Caco-2 (cell line): ENCODE measurements around the gene BACE2. TPM values are rescaled to one million over a fixed set of nuclear protein-coding genes. Genes with fewer than 3 reads are reported as not detected.
"Not testable (repeated sequence)": the region's sequence is repeated elsewhere in the genome, so short reads cannot be mapped to it uniquely, and the experiment has no call there.

ENCODE experiments used
- BruUV-seq: library from RNA; stranded (reverse); fragments of 400-500 nt; replicated peaks from 2 replicates; lab custom pipeline; 2021; lab: Mats Ljungman, UMichigan
- CTCF ChIA-PET: fragments of 300-600 bp; sonication (Branson Sonifier 250); formaldehyde crosslinking; loops from one replicate; lab custom pipeline; 2022; ENCODE audit warnings: antibody characterized with exemption; lab: Charles Lee
- POLR2A ChIA-PET: fragments of 300-600 bp; sonication (Branson Sonifier 250); formaldehyde crosslinking; loops from one replicate; lab custom pipeline; 2022; ENCODE audit warnings: antibody characterized with exemption; lab: Charles Lee
- DNase-seq, 2 experiments: peaks; one replicate each; pipeline versions ENCODE4 v3.0.0 to v3.0.0-alpha.2; 2020 to 2022
- H3K27me3 ChIP-seq: replicated peaks from 2 replicates; pipeline ENCODE4 v1.6.0; 2011; ENCODE audit warnings: low read length; ENCODE audit not compliant: control insufficient read depth, insufficient read depth
- H3K36me3 ChIP-seq: 2 replicates; pipeline ENCODE4 v1.5.1; 2011; ENCODE audit warnings: low read length; ENCODE audit not compliant: control insufficient read depth, insufficient read depth
- H3K4me1 ChIP-seq: fragments of 250-450 bp; sonication (Bioruptor Pico); 2 replicates; pipeline ENCODE4 v1.5.1; 2020; ENCODE audit warnings: mild to moderate bottlenecking
- H3K4me3 ChIP-seq: 2 replicates; pipeline ENCODE4 v1.5.1; 2011; ENCODE audit warnings: low read depth, mild to moderate bottlenecking, control low read depth, low read length
- H3K9me3 ChIP-seq: fragments of 250-450 bp; sonication (Bioruptor Pico); 2 replicates; pipeline ENCODE4 v1.5.1; 2020; ENCODE audit warnings: mild to moderate bottlenecking, moderate library complexity
- H3K27ac Mint-ChIP-seq: one replicate; pipeline ENCODE4 v1.8.0; 2022; ENCODE audit warnings: mixed read lengths; ENCODE audit not compliant: unreplicated experiment
- H3K27me3 Mint-ChIP-seq: one replicate; pipeline ENCODE4 v1.8.0; 2022; ENCODE audit warnings: mixed read lengths; ENCODE audit not compliant: insufficient read depth, unreplicated experiment
- H3K36me3 Mint-ChIP-seq: one replicate; pipeline ENCODE4 v1.8.0; 2022; ENCODE audit warnings: mild to moderate bottlenecking, mixed read lengths; ENCODE audit not compliant: insufficient read depth, unreplicated experiment
- H3K4me1 Mint-ChIP-seq: one replicate; pipeline ENCODE4 v1.8.0; 2022; ENCODE audit warnings: low read depth, mixed read lengths; ENCODE audit not compliant: unreplicated experiment
- H3K4me3 Mint-ChIP-seq: one replicate; pipeline ENCODE4 v1.8.0; 2022; ENCODE audit warnings: mild to moderate bottlenecking, moderate library complexity, mixed read lengths; ENCODE audit not compliant: unreplicated experiment
- H3K9me3 Mint-ChIP-seq: one replicate; pipeline ENCODE4 v1.8.0; 2022; ENCODE audit warnings: mixed read lengths; ENCODE audit not compliant: unreplicated experiment
- intact Hi-C: fragments of 100-400 bp; cut with micrococcal nuclease; formaldehyde crosslinking; loops from one replicate; pipeline ENCODE4 v1.10.0; 2022; ENCODE audit not compliant: unreplicated experiment
- total RNA-seq: library from RNA; stranded (reverse); gene quantifications from 2 replicates; pipeline ENCODE4 v1.2.3, GENCODE V29; 2022
- TF ChIP-seq, protein P1 (sequence below), 2 experiments: fragments of 200-600 bp in 1 of 2; IDR thresholded peaks; 1 replicate in 1 of 2; 2 replicates in 1 of 2; pipeline versions ENCODE4 v1.5.1 to v1.8.0; 2011 to 2022; ENCODE audit warnings: antibody characterized with exemption in 1 of 2, control low read depth in 1 of 2, inconsistent platforms in 1 of 2, low read depth in 1 of 2, low read length in 1 of 2, mild to moderate bottlenecking in 1 of 2, moderate library complexity in 1 of 2; ENCODE audit not compliant: insufficient read depth in 1 of 2, severe bottlenecking in 1 of 2, unreplicated experiment in 1 of 2

Gene BACE2
- total RNA-seq, 1 experiment from 2014 or later = 8.8 TPM

DNA sequence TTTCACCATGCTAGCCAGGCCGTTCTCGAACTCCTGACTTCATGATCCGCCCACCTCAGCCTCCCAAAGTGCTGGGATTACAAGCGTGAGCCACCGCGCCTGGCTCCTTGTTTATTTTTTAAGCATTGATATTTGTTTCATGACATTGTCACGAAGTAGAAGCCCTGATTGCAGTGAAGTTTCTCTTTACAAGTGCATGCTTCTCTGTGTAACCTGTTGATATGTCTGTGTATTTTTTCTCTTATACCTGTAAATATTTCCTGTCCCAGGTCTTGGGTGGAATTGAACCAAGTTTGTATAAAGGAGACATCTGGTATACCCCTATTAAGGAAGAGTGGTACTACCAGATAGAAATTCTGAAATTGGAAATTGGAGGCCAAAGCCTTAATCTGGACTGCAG is 75.1 kb downstream of the BACE2 start:
- no TSS peak for BruUV-seq
- no peaks in the 10 kb centered on the region for H3K36me3 ChIP-seq
- H3K9me3 ChIP-seq = no peaks in the 10 kb centered on the region
- H3K4me1 ChIP-seq = no peaks in the 10 kb centered on the region
- ChIA-PET POLR2A (no interaction called here), CTCF (no interaction called here)
- TF ChIP-seq, protein P1, sequence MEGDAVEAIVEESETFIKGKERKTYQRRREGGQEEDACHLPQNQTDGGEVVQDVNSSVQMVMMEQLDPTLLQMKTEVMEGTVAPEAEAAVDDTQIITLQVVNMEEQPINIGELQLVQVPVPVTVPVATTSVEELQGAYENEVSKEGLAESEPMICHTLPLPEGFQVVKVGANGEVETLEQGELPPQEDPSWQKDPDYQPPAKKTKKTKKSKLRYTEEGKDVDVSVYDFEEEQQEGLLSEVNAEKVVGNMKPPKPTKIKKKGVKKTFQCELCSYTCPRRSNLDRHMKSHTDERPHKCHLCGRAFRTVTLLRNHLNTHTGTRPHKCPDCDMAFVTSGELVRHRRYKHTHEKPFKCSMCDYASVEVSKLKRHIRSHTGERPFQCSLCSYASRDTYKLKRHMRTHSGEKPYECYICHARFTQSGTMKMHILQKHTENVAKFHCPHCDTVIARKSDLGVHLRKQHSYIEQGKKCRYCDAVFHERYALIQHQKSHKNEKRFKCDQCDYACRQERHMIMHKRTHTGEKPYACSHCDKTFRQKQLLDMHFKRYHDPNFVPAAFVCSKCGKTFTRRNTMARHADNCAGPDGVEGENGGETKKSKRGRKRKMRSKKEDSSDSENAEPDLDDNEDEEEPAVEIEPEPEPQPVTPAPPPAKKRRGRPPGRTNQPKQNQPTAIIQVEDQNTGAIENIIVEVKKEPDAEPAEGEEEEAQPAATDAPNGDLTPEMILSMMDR (IDR thresholded peaks at IDR 0.05; ENCODE audit: insufficient read depth in 1 of 2, low read depth in 1 of 2, low read length in 1 of 2, severe bottlenecking in 1 of 2, unreplicated experiment in 1 of 2) = no peak
- H3K27me3 ChIP-seq = no peaks in the 10 kb centered on the region; the same call in 1 of the 2 replicates
- peaks cover 5% of the 10 kb centered on the region for H3K36me3 Mint-ChIP-seq
- intact Hi-C loops = no loop called here
- no peak for DNase-seq
- H3K27ac Mint-ChIP-seq = no peak overlapping the region
- no peak overlapping the region for H3K4me3 ChIP-seq
- H3K4me1 Mint-ChIP-seq = no peaks in the 10 kb centered on the region
- no peaks in the 10 kb centered on the region for H3K9me3 Mint-ChIP-seq
- H3K4me3 Mint-ChIP-seq = no peak overlapping the region
- no peaks in the 10 kb centered on the region for H3K27me3 Mint-ChIP-seq

DNA sequence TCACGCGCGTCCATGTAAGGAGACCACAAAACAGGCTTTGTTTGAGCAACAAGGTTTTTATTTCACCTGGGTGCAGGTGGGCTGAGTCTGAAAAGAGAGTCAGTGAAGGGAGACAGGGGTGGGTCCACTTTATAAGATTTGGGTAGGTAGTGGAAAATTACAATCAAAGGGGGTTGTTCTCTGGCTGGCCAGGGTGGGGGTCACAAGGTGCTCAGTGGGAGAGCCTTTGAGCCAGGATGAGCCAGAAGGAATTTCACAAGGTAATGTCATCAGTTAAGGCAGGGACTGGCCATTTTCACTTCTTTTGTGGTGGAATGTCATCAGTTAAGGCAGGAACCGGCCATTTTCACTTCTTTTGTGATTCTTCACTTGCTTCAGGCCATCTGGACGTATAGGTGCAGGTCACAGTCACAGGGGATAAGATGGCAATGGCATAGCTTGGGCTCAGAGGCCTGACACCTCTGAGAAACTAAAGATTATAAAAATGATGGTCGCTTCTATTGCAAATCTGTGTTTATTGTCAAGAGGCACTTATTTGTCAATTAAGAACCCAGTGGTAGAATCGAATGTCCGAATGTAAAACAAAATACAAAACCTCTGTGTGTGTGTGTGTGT is 76.4 kb downstream of the BACE2 start:
- H3K27ac Mint-ChIP-seq, H3K4me1 Mint-ChIP-seq, H3K4me1 ChIP-seq, H3K36me3 Mint-ChIP-seq, H3K36me3 ChIP-seq, H3K9me3 Mint-ChIP-seq, H3K4me3 ChIP-seq, H3K4me3 Mint-ChIP-seq, H3K27me3 Mint-ChIP-seq, BruUV-seq, CTCF ChIA-PET, H3K9me3 ChIP-seq, intact Hi-C loops, H3K27me3 ChIP-seq, DNase-seq: not testable (repeated sequence)
- POLR2A ChIA-PET = interaction anchor here (0.7 kb wide), 1 partner anchor 403 kb away, joined by 3 read pairs; no protein-coding TSS in a partner anchor

DNA sequence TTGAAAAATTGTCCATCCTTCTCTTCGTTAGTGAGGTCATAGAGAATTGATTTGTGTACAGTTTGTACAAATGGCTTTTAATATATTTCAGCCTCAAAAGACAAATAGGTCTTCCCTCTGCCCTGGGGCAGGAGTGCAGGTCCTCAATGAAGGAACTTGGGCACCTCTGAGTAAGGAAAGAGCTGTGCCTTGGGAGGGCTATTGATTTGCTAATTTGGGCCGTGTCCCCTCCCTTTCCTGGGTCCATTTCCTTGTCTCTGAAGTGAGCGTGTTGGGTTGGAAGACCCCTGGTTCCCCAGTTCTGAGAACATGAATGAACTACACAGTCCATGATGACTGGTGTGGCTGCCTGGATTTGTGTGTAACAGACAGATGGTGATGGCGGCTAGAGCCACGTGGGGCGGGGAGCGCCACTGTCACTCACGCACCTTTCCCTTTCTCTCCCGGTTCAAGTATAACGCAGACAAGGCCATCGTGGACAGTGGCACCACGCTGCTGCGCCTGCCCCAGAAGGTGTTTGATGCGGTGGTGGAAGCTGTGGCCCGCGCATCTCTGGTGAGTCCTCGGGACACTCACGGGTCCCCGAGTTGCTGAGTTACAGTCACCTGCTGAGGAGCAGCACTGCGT is 77.7 kb downstream of the BACE2 start:
- H3K27ac Mint-ChIP-seq = no peak overlapping the region
- BruUV-seq = no TSS peak
- H3K27me3 Mint-ChIP-seq = no peaks in the 10 kb centered on the region
- H3K4me3 ChIP-seq = no peak overlapping the region
- no peaks in the 10 kb centered on the region; the same call in 1 of the 2 replicates for H3K27me3 ChIP-seq
- no peaks in the 10 kb centered on the region for H3K4me1 Mint-ChIP-seq
- ChIA-PET CTCF (no interaction called here), POLR2A (no interaction called here)
- intact Hi-C loops = no loop called here
- no peaks in the 10 kb centered on the region for H3K9me3 ChIP-seq
- TF ChIP-seq, protein P1 (IDR thresholded peaks at IDR 0.05; ENCODE audit: insufficient read depth in 1 of 2, low read depth in 1 of 2, low read length in 1 of 2, severe bottlenecking in 1 of 2, unreplicated experiment in 1 of 2) = no peak
- DNase-seq = no peak
- H3K36me3 Mint-ChIP-seq = no peaks in the 10 kb centered on the region
- no peaks in the 10 kb centered on the region for H3K9me3 Mint-ChIP-seq
- H3K4me3 Mint-ChIP-seq = no peak overlapping the region
- no peaks in the 10 kb centered on the region for H3K4me1 ChIP-seq
- no peaks in the 10 kb centered on the region for H3K36me3 ChIP-seq
